HG02571 (cell line): Measurements from ENCODE around the gene SLC12A8.

Experiments used
- ATAC-seq: cut with Tn5 transposase; IDR thresholded peaks from one replicate; pipeline ENCODE4 v1.9.1; 2021; ENCODE audit warnings: mild to moderate bottlenecking, moderate library complexity; ENCODE audit not compliant: unreplicated experiment

The SLC12A8 gene

GRCh38 chr3:125033616-125034015, 178.9 kb downstream of the SLC12A8 start:
- ATAC-seq, result no peak

GRCh38 chr3:125033135-125033534, 179.4 kb downstream of the SLC12A8 start:
- ATAC-seq, result no peak

- ATAC-seq, result no peak
Measured at GRCh38 chr3:125032683-125033082, 179.9 kb downstream of the SLC12A8 start.
